Measurements from ENCODE around the gene WDR19.
A peak's percentile ranks its signal among the peaks of the same experiment; 100 is the strongest.

WDR19 gene

GRCh38 chr4:39295784-39296183, 113.5 kb downstream of the WDR19 start:
- Mint-ChIP-seq H3K4me3 (no peak overlapping the region), H3K36me3 (ENCODE audit: low read depth) (peaks cover 65% of the 10 kb centered on the region), H3K27ac (no peak overlapping the region), H3K4me1 (no peaks in the 10 kb centered on the region), H3K27me3 (no peaks in the 10 kb centered on the region), H3K9me3 (no peaks in the 10 kb centered on the region)
- no peak for ATAC-seq
- no peak for DNase-seq

GRCh38 chr4:39302901-39303300, 120.6 kb downstream of the WDR19 start:
- H3K27me3 Mint-ChIP-seq = no peaks in the 10 kb centered on the region
- no peak overlapping the region for H3K27ac Mint-ChIP-seq
- H3K4me3 Mint-ChIP-seq = no peak overlapping the region
- ATAC-seq = no peak
- peaks cover 1% of the 10 kb centered on the region for H3K4me1 Mint-ChIP-seq
- H3K9me3 Mint-ChIP-seq = no peaks in the 10 kb centered on the region
- peaks cover 75% of the 10 kb centered on the region for H3K36me3 Mint-ChIP-seq (ENCODE audit: low read depth)
- DNase-seq = no peak

- no peaks in the 10 kb centered on the region for H3K27me3 Mint-ChIP-seq
- no peak for ATAC-seq
- no peak for DNase-seq
- H3K27ac Mint-ChIP-seq = peak overlapping the region; percentile 22
- H3K4me1 Mint-ChIP-seq = peaks cover 1% of the 10 kb centered on the region
- peaks cover 76% of the 10 kb centered on the region for H3K36me3 Mint-ChIP-seq (ENCODE audit: low read depth)
- H3K9me3 Mint-ChIP-seq = no peaks in the 10 kb centered on the region
- no peak overlapping the region for H3K4me3 Mint-ChIP-seq
Measured at GRCh38 chr4:39303871-39304270, 121.5 kb downstream of the WDR19 start.

GRCh38 chr4:39304651-39305050, 122.3 kb downstream of the WDR19 start:
- H3K9me3 Mint-ChIP-seq = no peaks in the 10 kb centered on the region
- ATAC-seq (no peak), DNase-seq (no peak)
- peak overlapping the region; percentile 18 for H3K27ac Mint-ChIP-seq
- H3K36me3 Mint-ChIP-seq (ENCODE audit: low read depth) = peaks cover 74% of the 10 kb centered on the region
- H3K4me1 Mint-ChIP-seq = peaks cover 1% of the 10 kb centered on the region
- no peaks in the 10 kb centered on the region for H3K27me3 Mint-ChIP-seq
- no peak overlapping the region for H3K4me3 Mint-ChIP-seq

GRCh38 chr4:39305912-39306677, 123.8 kb downstream of the WDR19 start:
- Mint-ChIP-seq H3K36me3 (ENCODE audit: low read depth) (peaks cover 71% of the 10 kb centered on the region), H3K27ac (no peak overlapping the region), H3K27me3 (no peaks in the 10 kb centered on the region), H3K4me3 (no peak overlapping the region), H3K9me3 (no peaks in the 10 kb centered on the region), H3K4me1 (peaks cover 1% of the 10 kb centered on the region)
- ATAC-seq (no peak), DNase-seq (no peak)

- peaks cover 70% of the 10 kb centered on the region for H3K36me3 Mint-ChIP-seq (ENCODE audit: low read depth)
- no peak for ATAC-seq
- H3K4me3 Mint-ChIP-seq = no peak overlapping the region
- peaks cover 1% of the 10 kb centered on the region for H3K4me1 Mint-ChIP-seq
- DNase-seq = no peak
- no peaks in the 10 kb centered on the region for H3K9me3 Mint-ChIP-seq
- no peak overlapping the region for H3K27ac Mint-ChIP-seq
- no peaks in the 10 kb centered on the region for H3K27me3 Mint-ChIP-seq
Measured at GRCh38 chr4:39308611-39309010, 126.3 kb downstream of the WDR19 start.

GRCh38 chr4:39312816-39313215, 130.5 kb downstream of the WDR19 start:
- H3K27ac Mint-ChIP-seq = no peak overlapping the region
- no peaks in the 10 kb centered on the region for H3K27me3 Mint-ChIP-seq
- ATAC-seq (no peak), DNase-seq (no peak)
- peaks cover 55% of the 10 kb centered on the region for H3K36me3 Mint-ChIP-seq (ENCODE audit: low read depth)
- no peaks in the 10 kb centered on the region for H3K4me1 Mint-ChIP-seq
- H3K4me3 Mint-ChIP-seq = no peak overlapping the region
- H3K9me3 Mint-ChIP-seq = no peaks in the 10 kb centered on the region

- DNase-seq (no peak), ATAC-seq (no peak)
- H3K4me3 Mint-ChIP-seq = no peak overlapping the region
- H3K27me3 Mint-ChIP-seq = no peaks in the 10 kb centered on the region
- peak overlapping the region; percentile 56 for H3K27ac Mint-ChIP-seq
- H3K9me3 Mint-ChIP-seq = no peaks in the 10 kb centered on the region
- peaks cover 5% of the 10 kb centered on the region for H3K4me1 Mint-ChIP-seq
- H3K36me3 Mint-ChIP-seq (ENCODE audit: low read depth) = peaks cover 37% of the 10 kb centered on the region
Measured at GRCh38 chr4:39319676-39320075, 137.3 kb downstream of the WDR19 start.

- DNase-seq = no peak
- Mint-ChIP-seq H3K9me3 (no peaks in the 10 kb centered on the region), H3K36me3 (ENCODE audit: low read depth) (peaks cover 43% of the 10 kb centered on the region), H3K4me3 (no peak overlapping the region), H3K27me3 (no peaks in the 10 kb centered on the region), H3K27ac (no peak overlapping the region), H3K4me1 (peaks cover 5% of the 10 kb centered on the region)
- ATAC-seq = no peak
Measured at GRCh38 chr4:39320381-39321115, 138.2 kb downstream of the WDR19 start.

GRCh38 chr4:39323821-39324220, 141.5 kb downstream of the WDR19 start:
- no peaks in the 10 kb centered on the region for H3K27me3 Mint-ChIP-seq
- ATAC-seq (no peak), DNase-seq (no peak)
- H3K4me1 Mint-ChIP-seq = peaks cover 8% of the 10 kb centered on the region
- no peaks in the 10 kb centered on the region for H3K9me3 Mint-ChIP-seq
- H3K36me3 Mint-ChIP-seq (ENCODE audit: low read depth) = peaks cover 58% of the 10 kb centered on the region
- H3K4me3 Mint-ChIP-seq = no peak overlapping the region
- no peak overlapping the region for H3K27ac Mint-ChIP-seq

GRCh38 chr4:39324446-39324845, 142.1 kb downstream of the WDR19 start:
- Mint-ChIP-seq H3K27ac (no peak overlapping the region), H3K9me3 (no peaks in the 10 kb centered on the region), H3K27me3 (no peaks in the 10 kb centered on the region), H3K36me3 (ENCODE audit: low read depth) (peaks cover 54% of the 10 kb centered on the region), H3K4me3 (no peak overlapping the region), H3K4me1 (peaks cover 8% of the 10 kb centered on the region)
- no peak for ATAC-seq
- DNase-seq = no peak

- DNase-seq (no peak), ATAC-seq (no peak)
- H3K4me3 Mint-ChIP-seq = no peak overlapping the region
- H3K27ac Mint-ChIP-seq = peak overlapping the region; percentile 8
- H3K9me3 Mint-ChIP-seq = no peaks in the 10 kb centered on the region
- H3K36me3 Mint-ChIP-seq (ENCODE audit: low read depth) = peaks cover 49% of the 10 kb centered on the region
- peaks cover 5% of the 10 kb centered on the region for H3K4me1 Mint-ChIP-seq
- no peaks in the 10 kb centered on the region for H3K27me3 Mint-ChIP-seq
Measured at GRCh38 chr4:39324897-39325613, 142.7 kb downstream of the WDR19 start.

GRCh38 chr4:39326468-39326977, 144.2 kb downstream of the WDR19 start:
- H3K27me3 Mint-ChIP-seq = no peaks in the 10 kb centered on the region
- peaks cover 45% of the 10 kb centered on the region for H3K36me3 Mint-ChIP-seq (ENCODE audit: low read depth)
- DNase-seq = no peak
- no peak for ATAC-seq
- H3K27ac Mint-ChIP-seq = no peak overlapping the region
- H3K4me1 Mint-ChIP-seq = peaks cover 3% of the 10 kb centered on the region
- no peak overlapping the region for H3K4me3 Mint-ChIP-seq
- no peaks in the 10 kb centered on the region for H3K9me3 Mint-ChIP-seq

GRCh38 chr4:39330353-39330752, 148.0 kb downstream of the WDR19 start:
- no peak for ATAC-seq
- Mint-ChIP-seq H3K4me1 (peaks cover 8% of the 10 kb centered on the region), H3K27me3 (no peaks in the 10 kb centered on the region), H3K27ac (no peak overlapping the region), H3K4me3 (no peak overlapping the region), H3K36me3 (ENCODE audit: low read depth) (peaks cover 39% of the 10 kb centered on the region), H3K9me3 (no peaks in the 10 kb centered on the region)
- no peak for DNase-seq

Data from activated naive CD8-positive, alpha-beta T cell treated with anti-CD3 and anti-CD28 coated beads, Interleukin-2, amount 50 U/mL, for 24 hours (primary cell).